DND-41 (cell line): ENCODE data around the gene USP32.
A peak's percentile ranks its signal among the peaks of the same experiment; 100 is the strongest.
"Not testable (repeated sequence)": the region's sequence is repeated elsewhere in the genome, so short reads cannot be mapped to it uniquely, and the experiment has no call there.

Experiments used
- ATAC-seq: fragments of 200-7000 bp; cut with Tn5 transposase; 3 replicates; pipeline ENCODE4 v1.9.1; 2021; ENCODE audit warnings: low read depth; ENCODE audit not compliant: insufficient read depth
- DNase-seq: peaks from one replicate; pipeline ENCODE4 v3.0.0-alpha.2; 2020
- H2AFZ ChIP-seq: 2 replicates; pipeline ENCODE4 v1.6.0; 2012; ENCODE audit warnings: low read depth, low read length
- H3K27ac ChIP-seq: 2 replicates; pipeline ENCODE4 v1.5.1; 2012; ENCODE audit warnings: low read length, inconsistent platforms
- H3K27me3 ChIP-seq: fragments of 200-600 bp; sonication (generic); 2 replicates; pipeline ENCODE4 v1.6.0; 2012; ENCODE audit warnings: low read length, mild to moderate bottlenecking, inconsistent platforms; ENCODE audit not compliant: insufficient read depth, poor library complexity
- H3K36me3 ChIP-seq: 2 replicates; pipeline ENCODE4 v1.5.1; 2012; ENCODE audit warnings: low read length, inconsistent platforms; ENCODE audit not compliant: insufficient read depth
- H3K4me1 ChIP-seq: 2 replicates; pipeline ENCODE4 v1.5.1; 2012; ENCODE audit warnings: mild to moderate bottlenecking, low read length; ENCODE audit not compliant: insufficient read depth
- H3K4me2 ChIP-seq: 2 replicates; pipeline ENCODE4 v1.6.0; 2012; ENCODE audit warnings: mild to moderate bottlenecking, moderate library complexity, low read length, inconsistent platforms; ENCODE audit not compliant: insufficient read depth
- H3K4me3 ChIP-seq, 2 experiments: fragments of 200-600 bp in 1 of 2; shearing (Covaris generic) in 1 of 2; 2 replicates each; pipeline ENCODE4 v1.5.1; 2012 to 2016; ENCODE audit warnings: inconsistent platforms in 2 of 2, low read length in 2 of 2, mild to moderate bottlenecking in 2 of 2, low read depth in 1 of 2, moderate library complexity in 1 of 2
- H3K79me2 ChIP-seq: 2 replicates; pipeline ENCODE4 v1.6.0; 2012; ENCODE audit warnings: low read length, inconsistent platforms; ENCODE audit not compliant: insufficient read depth
- H3K9ac ChIP-seq: 2 replicates; pipeline ENCODE4 v1.6.0; 2012; ENCODE audit warnings: low read depth, mild to moderate bottlenecking, inconsistent platforms, low read length, moderate library complexity
- H3K9me3 ChIP-seq: 2 replicates; pipeline ENCODE4 v1.5.1; 2012; ENCODE audit warnings: low read length, moderate library complexity, mild to moderate bottlenecking, inconsistent platforms; ENCODE audit not compliant: insufficient read depth, severe bottlenecking
- H4K20me1 ChIP-seq: 2 replicates; pipeline ENCODE4 v1.6.0; 2012; ENCODE audit warnings: low read length; ENCODE audit not compliant: insufficient read depth
- CTCF ChIP-seq: IDR thresholded peaks from 2 replicates; pipeline ENCODE4 v1.5.1; 2012; ENCODE audit warnings: borderline replicate concordance, low read length, moderate library complexity, mild to moderate bottlenecking; ENCODE audit not compliant: poor library complexity, severe bottlenecking; ENCODE audit errors: extremely low read depth
- EZH2 ChIP-seq: IDR thresholded peaks from 3 replicates; pipeline ENCODE4 v1.6.1; 2012; ENCODE audit warnings: borderline replicate concordance, low read depth, mild to moderate bottlenecking, moderate library complexity, low read length, inconsistent platforms; ENCODE audit not compliant: severe bottlenecking

Gene USP32

GRCh38 chr17:60435244-60436167, 43.6 kb upstream of the USP32 start:
- H3K27ac ChIP-seq = no peak overlapping the region
- H3K9me3 ChIP-seq = peaks cover 5% of the 10 kb centered on the region
- H3K4me1 ChIP-seq = no peaks in the 10 kb centered on the region
- no peaks in the 10 kb centered on the region for H3K79me2 ChIP-seq
- H3K9ac ChIP-seq = no peak overlapping the region
- no peak overlapping the region for H3K4me2 ChIP-seq
- no peak overlapping the region for H3K4me3 ChIP-seq
- H3K36me3 ChIP-seq = no peaks in the 10 kb centered on the region
- DNase-seq (peak; percentile 66), ATAC-seq (peak; percentile 82)
- no peaks in the 10 kb centered on the region for H3K27me3 ChIP-seq
- no peaks in the 10 kb centered on the region for H4K20me1 ChIP-seq
- TF ChIP-seq CTCF (peak; percentile 96), EZH2 (no peak)
- H2AFZ ChIP-seq = peak overlapping the region; percentile 56

GRCh38 chr17:60433021-60433997, 41.4 kb upstream of the USP32 start:
- not testable (repeated sequence) for H3K36me3 ChIP-seq, H3K9me3 ChIP-seq, H3K79me2 ChIP-seq, H3K27ac ChIP-seq, H2AFZ ChIP-seq, H3K9ac ChIP-seq, DNase-seq, H3K4me1 ChIP-seq, H3K4me3 ChIP-seq, ATAC-seq, H4K20me1 ChIP-seq, H3K27me3 ChIP-seq, H3K4me2 ChIP-seq

GRCh38 chr17:60430561-60430960, 38.6 kb upstream of the USP32 start:
- H3K9me3 ChIP-seq, H3K9ac ChIP-seq, H3K4me3 ChIP-seq, H3K4me1 ChIP-seq, H3K4me2 ChIP-seq, DNase-seq, H3K36me3 ChIP-seq, H2AFZ ChIP-seq, H3K79me2 ChIP-seq, H4K20me1 ChIP-seq, ATAC-seq, H3K27ac ChIP-seq, H3K27me3 ChIP-seq: not testable (repeated sequence)

- H3K36me3 ChIP-seq, H3K9me3 ChIP-seq, H3K4me3 ChIP-seq, H3K4me1 ChIP-seq, ATAC-seq, H3K9ac ChIP-seq, H2AFZ ChIP-seq, H3K4me2 ChIP-seq, DNase-seq, H3K79me2 ChIP-seq, H4K20me1 ChIP-seq, H3K27me3 ChIP-seq, H3K27ac ChIP-seq: not testable (repeated sequence)
Measured at GRCh38 chr17:60428491-60428890, 36.6 kb upstream of the USP32 start.
